ENCODE results near the gene BICC1. TPM values are rescaled to one million over a fixed set of nuclear protein-coding genes. Genes with fewer than 3 reads are reported as not detected.

BICC1 gene
- total and polyA plus RNA-seq, 2 of the 8 experiments (the other 6 are each of a cell fraction or from before 2014, with no cell fraction given), result 0.20 to 0.73 TPM

- TF ChIP-seq CHD7 (IDR thresholded peaks at IDR 0.05; ENCODE audit: insufficient replicate concordance, low read length) (no peak), SP1 (IDR thresholded peaks at IDR 0.05; ENCODE audit: low read depth, low read length) (no peak), CTCF (IDR thresholded peaks at IDR 0.05; ENCODE audit: control extremely low read depth in 1 of 3, insufficient read depth in 1 of 3, low read depth in 1 of 3, low read length in 3 of 3) (no peak), EP300 (IDR thresholded peaks at IDR 0.05; ENCODE audit: borderline replicate concordance in 1 of 2, low read depth in 2 of 2, low read length in 2 of 2) (no peak), SP4 (IDR thresholded peaks at IDR 0.05; ENCODE audit: low read length) (no peak), KDM1A (IDR thresholded peaks at IDR 0.05; ENCODE audit: borderline replicate concordance, low read length) (no peak), RAD21 (IDR thresholded peaks at IDR 0.05 in 1 of 2, conservative IDR thresholded peaks at IDR 0.05 in 1 of 2; ENCODE audit: low read depth in 2 of 2, low read length in 2 of 2) (no peak), E2F6 (IDR thresholded peaks at IDR 0.05) (no peak)
These were observed 360.5 kb downstream of the BICC1 start (continued) for GRCh38 chr10:58873161-58873560.
